Measurements from ENCODE around the gene RPL10.
A peak's percentile ranks its signal among the peaks of the same experiment; 100 is the strongest.

RPL10 gene

DNA sequence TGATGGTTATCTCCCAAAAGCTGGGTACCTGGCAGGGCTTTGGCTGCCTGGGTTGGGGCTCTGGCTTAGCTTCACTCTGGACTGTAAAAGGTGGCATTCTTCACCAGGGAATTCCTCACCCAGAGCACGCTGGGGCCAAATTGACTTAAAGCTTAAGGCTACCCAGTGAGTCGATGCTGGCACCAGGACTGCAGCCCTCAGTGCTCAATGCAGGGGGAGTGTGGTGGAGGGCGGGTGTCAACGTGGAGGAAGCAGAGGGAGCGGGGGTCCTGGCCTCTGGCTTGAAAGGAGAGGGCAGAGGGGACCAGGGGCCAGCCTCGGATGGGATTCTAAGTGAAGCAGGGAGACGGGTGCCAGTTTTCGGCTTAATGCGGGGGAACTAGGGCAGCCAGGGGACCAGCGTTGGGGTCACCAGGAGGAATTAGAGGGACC is 45.3 kb downstream of the RPL10 start:
- DNase-seq = no peak
- intact Hi-C loops (cut with DNase I) = loop anchor here (5.0 kb wide), 1 partner anchor 34 kb away; the partner anchor contains the start of gene LAGE3

- intact Hi-C loops (cut with DNase I) = loop anchor here (5.0 kb wide), 1 partner anchor 33 kb away; the partner anchor contains the start of gene LAGE3
- peak; percentile 65 to 96 (median 76) for DNase-seq
These were observed 46.0 kb downstream of the RPL10 start, which contains the start of gene FAM50A for GRCh38 chrX:154443992-154444754. Gene FAM50A, plus strand, starts transcription at chrX:154444141. Its CDS starts 95 bp downstream, at chrX:154444236.

DNA sequence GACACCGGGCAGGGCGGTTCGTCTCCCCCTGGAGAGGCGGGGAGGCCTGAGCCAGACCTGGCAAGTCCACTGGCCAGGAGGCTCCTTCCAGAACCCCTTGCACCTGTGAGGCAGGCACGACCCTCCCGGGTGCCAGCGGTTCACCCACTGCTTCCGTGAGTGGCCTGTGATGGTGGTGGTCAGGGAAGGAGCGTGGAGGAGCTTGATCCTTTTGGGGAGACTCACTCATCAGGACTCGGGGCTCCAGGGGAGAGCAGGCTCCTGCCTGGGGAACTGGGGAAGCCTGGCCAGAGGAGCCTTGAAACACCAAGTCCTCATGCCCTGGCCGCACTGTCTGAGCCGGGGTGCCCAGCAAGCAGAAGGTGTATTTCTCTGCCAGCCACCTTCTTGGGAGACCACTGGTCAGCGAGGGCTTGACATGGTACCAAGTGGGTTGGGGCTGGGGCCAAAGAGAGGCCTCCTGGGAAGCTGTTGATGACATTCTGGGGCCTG is 46.6 kb downstream of the RPL10 start:
- intact Hi-C loops (cut with DNase I) = loop anchor here (5.0 kb wide), 1 partner anchor 32 kb away; the partner anchor contains the start of gene LAGE3

GRCh38 chrX:154445776-154446175 is 47.6 kb downstream of the RPL10 start:
- intact Hi-C loops (cut with DNase I) = no loop called here
- DNase-seq = no peak

More for the DNA sequence above, 46.6 kb downstream of the RPL10 start:
- DNase-seq = no peak

GRCh38 chrX:154446430-154446829 is 48.3 kb downstream of the RPL10 start:
- intact Hi-C loops (cut with DNase I) = no loop called here
- DNase-seq = peak in 1 of 10 donors; percentile 61

DNA sequence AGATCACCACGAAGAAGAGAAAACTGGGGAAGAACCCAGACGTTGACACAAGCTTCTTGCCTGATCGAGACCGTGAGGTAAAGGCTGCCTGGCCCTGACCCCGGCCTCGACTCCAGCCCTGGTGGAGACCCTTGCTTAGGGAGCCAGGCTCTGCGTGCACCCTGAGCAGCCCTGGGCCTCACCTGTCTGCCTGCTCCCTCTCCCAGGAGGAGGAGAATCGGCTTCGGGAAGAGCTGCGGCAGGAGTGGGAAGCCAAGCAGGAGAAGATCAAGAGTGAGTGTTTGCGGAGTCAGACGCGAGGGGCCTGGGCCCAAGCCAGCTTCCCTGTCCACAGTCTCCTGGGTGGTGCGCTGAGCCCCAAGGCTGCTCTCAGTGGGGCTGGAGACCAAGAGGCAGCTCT is 50.3 kb downstream of the RPL10 start:
- intact Hi-C loops (cut with DNase I) = no loop called here
- DNase-seq = no peak

DNA sequence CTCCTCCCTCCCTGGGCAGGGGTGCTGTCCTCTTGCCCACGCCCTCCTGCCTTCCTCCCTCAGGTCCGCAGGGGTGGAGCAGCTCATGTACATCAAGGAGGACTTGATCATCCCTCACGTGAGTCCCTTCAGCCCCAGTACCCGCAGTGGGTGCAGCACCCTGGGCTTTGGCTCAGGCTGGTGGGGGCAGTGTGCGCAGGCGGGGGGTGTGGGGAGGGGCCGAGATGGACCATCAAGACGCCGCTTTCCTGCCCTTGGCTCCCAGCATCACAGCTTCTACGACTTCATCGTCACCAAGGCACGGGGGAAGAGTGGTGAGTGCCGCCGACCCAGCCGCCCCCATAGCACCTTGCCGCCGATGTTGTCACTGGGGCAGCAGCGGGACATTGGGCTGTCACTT is 51.4 kb downstream of the RPL10 start:
- intact Hi-C loops (cut with DNase I) = no loop called here

GRCh38 chrX:154450312-154450711 is 52.1 kb downstream of the RPL10 start:
- peak in 2 of 10 donors; percentile 24 to 42 for DNase-seq
- intact Hi-C loops (cut with DNase I) = no loop called here

More for the DNA sequence above, 51.4 kb downstream of the RPL10 start:
- DNase-seq = peak in 1 of 10 donors; percentile 47
